Chondrocyte (in vitro differentiated cells): ENCODE data around the gene PRR22. TPM values are rescaled to one million over a fixed set of nuclear protein-coding genes. Genes with fewer than 3 reads are reported as not detected.
"Not testable (repeated sequence)": the region's sequence is repeated elsewhere in the genome, so short reads cannot be mapped to it uniquely, and the experiment has no call there.

Experiments used
- DNase-seq: peaks from one replicate; pipeline ENCODE4 v3.0.0; 2021; ENCODE audit warnings: mixed read lengths, low spot score
- H3K27ac Mint-ChIP-seq: one replicate; pipeline ENCODE4 v1.8.0; 2021; ENCODE audit warnings: mild to moderate bottlenecking, moderate library complexity, mixed read lengths; ENCODE audit not compliant: unreplicated experiment
- H3K27me3 Mint-ChIP-seq: 2 replicates; pipeline ENCODE4 v1.8.0; 2021; ENCODE audit warnings: low read depth, mixed read lengths
- H3K36me3 Mint-ChIP-seq: 2 replicates; pipeline ENCODE4 v1.8.0; 2021; ENCODE audit warnings: low read depth, mixed read lengths
- H3K4me1 Mint-ChIP-seq: 2 replicates; pipeline ENCODE4 v1.8.0; 2021; ENCODE audit warnings: low read depth, mild to moderate bottlenecking, mixed read lengths
- H3K4me3 Mint-ChIP-seq: one replicate; pipeline ENCODE4 v1.8.0; 2021; ENCODE audit warnings: mild to moderate bottlenecking, moderate library complexity, mixed read lengths; ENCODE audit not compliant: unreplicated experiment
- H3K9me3 Mint-ChIP-seq: 2 replicates; pipeline ENCODE4 v1.8.0; 2021; ENCODE audit warnings: low read depth, mixed read lengths
- CTCF ChIP-seq: fragments of 200-600 bp; sonication (generic); IDR thresholded peaks from 2 replicates; pipeline ENCODE4 v1.5.0; 2021; ENCODE audit warnings: antibody characterized with exemption, mild to moderate bottlenecking, moderate library complexity
- total RNA-seq: library from RNA; stranded (reverse); gene quantifications from 3 replicates; pipeline ENCODE4 v1.2.1, GENCODE V29; 2021

The PRR22 gene
- total RNA-seq, 1 donor from 2014 or later: 1.3 TPM

DNA sequence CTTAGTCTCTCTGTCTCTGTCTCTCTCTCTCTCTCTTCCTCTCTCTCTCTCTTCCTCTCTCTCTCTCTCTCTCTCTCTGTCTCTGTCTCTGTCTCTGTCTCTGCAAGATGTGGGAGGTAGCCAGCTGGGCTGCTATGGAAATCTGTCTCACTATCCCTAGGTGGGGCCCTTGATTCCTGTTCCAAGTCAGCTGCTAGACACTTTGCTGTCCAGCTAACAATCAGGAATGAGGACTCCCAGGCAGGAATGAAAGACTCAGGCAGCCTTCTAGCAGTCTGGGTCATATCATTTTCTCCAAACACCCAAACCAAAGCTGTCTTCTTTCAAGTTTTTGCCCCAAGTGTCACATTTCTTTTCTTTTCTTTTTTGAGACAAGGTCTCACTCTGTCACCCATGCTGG, 40.9 kb downstream of the PRR22 start:
- Mint-ChIP-seq H3K27ac (no peak overlapping the region), H3K36me3 (no peaks in the 10 kb centered on the region), H3K4me3 (no peak overlapping the region), H3K4me1 (no peaks in the 10 kb centered on the region), H3K9me3 (no peaks in the 10 kb centered on the region), H3K27me3 (peaks cover 28% of the 10 kb centered on the region)
- no peak for DNase-seq
- no peak for TF ChIP-seq CTCF

GRCh38 chr19:5742051-5742450, 42.5 kb downstream of the PRR22 start:
- Mint-ChIP-seq H3K27ac (no peak overlapping the region), H3K9me3 (no peaks in the 10 kb centered on the region), H3K27me3 (peaks cover 25% of the 10 kb centered on the region), H3K4me1 (no peaks in the 10 kb centered on the region), H3K4me3 (no peak overlapping the region), H3K36me3 (no peaks in the 10 kb centered on the region)
- no peak for DNase-seq
- no peak for TF ChIP-seq CTCF

- no peaks in the 10 kb centered on the region for H3K4me1 Mint-ChIP-seq
- H3K36me3 Mint-ChIP-seq: no peaks in the 10 kb centered on the region
- no peak overlapping the region for H3K4me3 Mint-ChIP-seq
- no peak for TF ChIP-seq CTCF
- DNase-seq: no peak
- H3K27me3 Mint-ChIP-seq: peaks cover 11% of the 10 kb centered on the region
- no peak overlapping the region for H3K27ac Mint-ChIP-seq
- H3K9me3 Mint-ChIP-seq: no peaks in the 10 kb centered on the region
Observed at GRCh38 chr19:5738423-5738822, 46.1 kb downstream of the PRR22 start.

DNA sequence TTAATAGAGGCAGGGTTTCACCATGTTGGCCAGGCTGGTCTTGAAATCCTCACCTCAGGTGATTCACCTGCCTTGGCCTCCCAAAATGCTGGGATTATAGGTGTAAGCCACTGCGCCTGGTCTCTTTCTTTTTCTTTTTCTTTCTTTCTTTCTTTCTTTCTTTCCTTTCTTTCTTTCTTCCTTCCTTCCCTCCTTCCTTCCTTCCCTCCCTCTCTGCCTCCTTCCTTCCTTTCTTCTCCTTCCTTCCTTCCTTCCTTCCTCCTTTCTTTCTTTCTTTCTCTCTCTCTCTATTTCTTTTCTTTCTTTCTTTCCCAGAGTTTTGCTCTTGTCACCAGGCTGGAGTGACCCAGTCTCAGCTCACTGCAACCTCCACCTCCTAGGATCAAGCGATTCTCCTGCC, 51.4 kb downstream of the PRR22 start:
- H3K4me1 Mint-ChIP-seq, H3K4me3 Mint-ChIP-seq, H3K36me3 Mint-ChIP-seq, H3K27me3 Mint-ChIP-seq, DNase-seq, H3K27ac Mint-ChIP-seq, H3K9me3 Mint-ChIP-seq: not testable (repeated sequence)

Other genes starting within 250 kb of the PRR22 start
- gene TINCR, start 216.8 kb downstream of the PRR22 start, total RNA-seq: 1.7 to 17.0 TPM (median 2.0 TPM) in 3 replicates
- 48.2 to 62.7 TPM (median 49.2 TPM) in 3 replicates for gene SAFB2, start 162.0 kb downstream of the PRR22 start, total RNA-seq
- 56.6 to 77.1 TPM (median 58.3 TPM) in 3 replicates for gene SAFB, start 161.7 kb downstream of the PRR22 start, total RNA-seq
- 61.0 to 66.6 TPM (median 65.3 TPM) in 3 replicates for gene MICOS13, start 104.2 kb downstream of the PRR22 start, total RNA-seq
- 7.2 to 9.9 TPM (median 9.9 TPM) in 3 replicates for gene HSD11B1L, start 103.7 kb downstream of the PRR22 start, total RNA-seq
- gene RPL36, start 94.5 kb downstream of the PRR22 start, total RNA-seq: 537 to 578 TPM (median 548 TPM) in 3 replicates
- 59.1 to 116 TPM (median 116 TPM) in 3 replicates for gene LONP1, start 64.6 kb downstream of the PRR22 start, total RNA-seq
- not detected in 3 replicates for gene CATSPERD, start 64.1 kb downstream of the PRR22 start, total RNA-seq
- gene DUS3L, start 6.4 kb upstream of the PRR22 start, total RNA-seq: 14.8 to 19.4 TPM (median 18.4 TPM) in 3 replicates
- gene NRTN, start 20.3 kb upstream of the PRR22 start, total RNA-seq: 0.54 to 0.77 TPM in 2 of 3 replicates, not detected in the other
- gene FUT6, start 55.0 kb upstream of the PRR22 start, total RNA-seq: not detected in 3 replicates
- not detected in 3 replicates for gene FUT3, start 66.7 kb upstream of the PRR22 start, total RNA-seq
- not detected in 3 replicates for gene FUT5, start 85.8 kb upstream of the PRR22 start, total RNA-seq
- 202 to 224 TPM (median 204 TPM) in 3 replicates for gene NDUFA11, start 119.0 kb upstream of the PRR22 start, total RNA-seq
- gene VMAC, start 120.1 kb upstream of the PRR22 start, total RNA-seq: 5.6 to 6.5 TPM (median 6.1 TPM) in 3 replicates
- gene CAPS, start 129.5 kb upstream of the PRR22 start, total RNA-seq: 7.2 to 11.9 TPM (median 10.5 TPM) in 3 replicates
- gene RANBP3, start 193.4 kb upstream of the PRR22 start, total RNA-seq: 53.5 to 65.5 TPM (median 57.7 TPM) in 3 replicates